Measurements from ENCODE around the gene LSM14A. TPM values are rescaled to one million over a fixed set of nuclear protein-coding genes. Genes with fewer than 3 reads are reported as not detected.

The LSM14A gene
- total RNA-seq, 1 experiment from 2014 or later, result 199 TPM

DNA sequence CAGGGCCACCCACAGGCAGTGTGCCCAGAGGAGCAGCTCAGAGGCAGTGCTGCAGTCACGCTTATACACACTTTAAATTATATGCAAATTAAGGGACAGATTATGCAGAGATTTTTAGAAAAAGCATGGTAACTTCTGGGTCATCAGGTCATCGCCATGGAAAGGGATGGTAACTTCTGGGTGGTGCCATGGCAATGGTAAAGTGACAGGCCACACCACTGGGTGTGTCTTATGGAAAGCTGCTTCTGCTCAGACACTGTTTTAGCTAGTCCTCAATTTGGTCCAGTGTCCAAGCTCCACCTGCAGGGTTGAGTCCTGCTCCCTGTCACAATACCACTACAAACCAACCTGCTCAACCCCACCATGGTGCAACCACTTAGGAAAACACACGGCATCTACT is 29.9 kb upstream of the LSM14A start:
- Histone ChIP-seq H4K20me1 (ENCODE audit: control insufficient read depth, insufficient read depth, insufficient read length) (no peaks in the 10 kb centered on the region), H3K56ac (ENCODE audit: insufficient read length, low read depth, low read length) (no peak overlapping the region), H4K91ac (ENCODE audit: insufficient read length, low read depth, low read length) (no peak overlapping the region), H3K9ac (ENCODE audit: extremely low read depth, insufficient read length, low read length) (no peak overlapping the region), H3K4ac (ENCODE audit: low read depth, low read length) (no peak overlapping the region), H3K4me1 (ENCODE audit: insufficient read depth, low read length) (no peaks in the 10 kb centered on the region), H3K79me2 (ENCODE audit: insufficient read depth, low read length) (no peaks in the 10 kb centered on the region), H3K9me3 (ENCODE audit: control insufficient read depth, low read depth, low read length) (no peaks in the 10 kb centered on the region), H3K27me3 (ENCODE audit: insufficient read depth, low read length) (no peaks in the 10 kb centered on the region), H2BK120ac (ENCODE audit: low read depth, low read length, poor library complexity, severe bottlenecking) (no peak overlapping the region), H2BK5ac (ENCODE audit: insufficient read length, low read length) (no peak overlapping the region), H3K18ac (ENCODE audit: insufficient read length, low read depth, low read length) (no peak overlapping the region), H4K5ac (ENCODE audit: insufficient read length, low read depth, low read length) (no peak overlapping the region), H3K27ac (ENCODE audit: insufficient read length, low read depth, low read length) (no peak overlapping the region), H3K79me1 (ENCODE audit: insufficient read depth, low read depth, low read length, poor library complexity, severe bottlenecking) (no peaks in the 10 kb centered on the region), H4K8ac (replicated peaks; ENCODE audit: insufficient read length, low read depth, low read length) (no peak overlapping the region), H3K23ac (ENCODE audit: insufficient read length, low read depth, low read length) (no peak overlapping the region), H3K4me2 (ENCODE audit: insufficient read depth, insufficient read length, low read length) (no peak overlapping the region), H2AFZ (ENCODE audit: low read length) (no peak overlapping the region), H2BK20ac (ENCODE audit: low read depth, low read length, poor library complexity, severe bottlenecking) (no peak overlapping the region), H2AK5ac (ENCODE audit: insufficient read length, low read length) (no peak overlapping the region), H2BK15ac (ENCODE audit: low read depth, low read length) (no peak overlapping the region), H3K23me2 (ENCODE audit: insufficient read length, low read depth, low read length, poor library complexity, severe bottlenecking) (no peaks in the 10 kb centered on the region), H2BK12ac (ENCODE audit: insufficient read length, low read depth, low read length) (no peak overlapping the region), H3T11ph (ENCODE audit: low read length) (no peak overlapping the region), H3K14ac (ENCODE audit: insufficient read depth, low read length) (no peak overlapping the region)
- WGBS (ENCODE audit: extremely low coverage, insufficient read length, low lambda C conversion rate), result no CpG with 5 or more reads among the region's 3 CpGs
- H3K9me3 Mint-ChIP-seq, result peaks cover 5 to 9% of the 10 kb centered on the region in 2 experiments
- H3K27ac Mint-ChIP-seq, result no peak overlapping the region
- H3K27me3 Mint-ChIP-seq (ENCODE audit: low read depth), result peaks cover 7% of the 10 kb centered on the region
- TF ChIP-seq, protein P1, sequence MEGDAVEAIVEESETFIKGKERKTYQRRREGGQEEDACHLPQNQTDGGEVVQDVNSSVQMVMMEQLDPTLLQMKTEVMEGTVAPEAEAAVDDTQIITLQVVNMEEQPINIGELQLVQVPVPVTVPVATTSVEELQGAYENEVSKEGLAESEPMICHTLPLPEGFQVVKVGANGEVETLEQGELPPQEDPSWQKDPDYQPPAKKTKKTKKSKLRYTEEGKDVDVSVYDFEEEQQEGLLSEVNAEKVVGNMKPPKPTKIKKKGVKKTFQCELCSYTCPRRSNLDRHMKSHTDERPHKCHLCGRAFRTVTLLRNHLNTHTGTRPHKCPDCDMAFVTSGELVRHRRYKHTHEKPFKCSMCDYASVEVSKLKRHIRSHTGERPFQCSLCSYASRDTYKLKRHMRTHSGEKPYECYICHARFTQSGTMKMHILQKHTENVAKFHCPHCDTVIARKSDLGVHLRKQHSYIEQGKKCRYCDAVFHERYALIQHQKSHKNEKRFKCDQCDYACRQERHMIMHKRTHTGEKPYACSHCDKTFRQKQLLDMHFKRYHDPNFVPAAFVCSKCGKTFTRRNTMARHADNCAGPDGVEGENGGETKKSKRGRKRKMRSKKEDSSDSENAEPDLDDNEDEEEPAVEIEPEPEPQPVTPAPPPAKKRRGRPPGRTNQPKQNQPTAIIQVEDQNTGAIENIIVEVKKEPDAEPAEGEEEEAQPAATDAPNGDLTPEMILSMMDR (conservative IDR thresholded peaks at IDR 0.05), result no peak
- no peak overlapping the region for H3K4me3 Mint-ChIP-seq
- peaks cover 15 to 18% of the 10 kb centered on the region in 2 experiments for H3K4me1 Mint-ChIP-seq
- DNase-seq, result no peak
- 0 out of 7 replicates have a peak, but pooled peaks cover 0 to 8% (median 0%) of the 10 kb centered on the region in 3 experiments for H3K36me3 Mint-ChIP-seq (ENCODE audit: insufficient read depth in 1 of 3, low read depth in 3 of 3)

Measured in H9 (cell line).